Upper lobe of left lung (tissue), 6 donors: ENCODE data around the gene ALG2. TPM values are rescaled to one million over a fixed set of nuclear protein-coding genes. Genes with fewer than 3 reads are reported as not detected.

Experiments used
- ATAC-seq, 2 donors: fragments of 200-7000 bp; cut with Tn5 transposase; one replicate each; pipeline ENCODE4 v1.9.1; 2022; ENCODE audit warnings: mild to moderate bottlenecking in 2 of 2, moderate library complexity in 2 of 2; ENCODE audit not compliant: low FRiP score in 2 of 2
- DNase-seq, 2 donors: peaks; one replicate each; pipeline ENCODE4 v3.0.0-alpha.2; 2019 to 2020
- H3K27ac ChIP-seq, 4 donors: fragments of 200-600 bp; sonication (generic); one replicate each; pipeline ENCODE4 v1.5.1; 2016 to 2019
- H3K27me3 ChIP-seq, 4 donors: fragments of 200-600 bp; sonication (generic); one replicate each; pipeline ENCODE4 v1.5.1; 2017 to 2019
- H3K36me3 ChIP-seq, 4 donors: fragments of 200-600 bp; sonication (generic); one replicate each; pipeline ENCODE4 v1.5.1; 2016 to 2019
- H3K4me1 ChIP-seq, 4 donors: fragments of 200-600 bp; sonication (generic); one replicate each; pipeline ENCODE4 v1.5.1; 2018 to 2019
- H3K4me3 ChIP-seq, 4 donors: fragments of 200-600 bp; sonication (generic); one replicate each; pipeline ENCODE4 v1.5.1; 2017 to 2019; ENCODE audit warnings: mild to moderate bottlenecking in 2 of 4, moderate library complexity in 1 of 4
- H3K9me3 ChIP-seq, 4 donors: fragments of 200-600 bp; sonication (generic); one replicate each; pipeline ENCODE4 v1.5.1; 2018 to 2019
- EP300 ChIP-seq, 4 donors: sonication (generic); formaldehyde crosslinking; IDR thresholded peaks; one replicate each; pipeline ENCODE4 v1.5.1; 2017; ENCODE audit warnings: antibody characterized with exemption in 4 of 4, control low read depth in 2 of 4
- POLR2A ChIP-seq, 4 donors: fragments of 450-650 bp; IDR thresholded peaks; one replicate each; pipeline ENCODE4 v1.5.1; 2016 to 2017; ENCODE audit warnings: antibody characterized with exemption in 4 of 4, mild to moderate bottlenecking in 2 of 4
- POLR2AphosphoS5 ChIP-seq, 2 donors: sonication (generic); formaldehyde crosslinking; IDR thresholded peaks; one replicate each; pipeline ENCODE4 v1.5.1; 2017; ENCODE audit warnings: antibody characterized with exemption in 2 of 2
- WGBS, 2 donors: methylation state at CpG; one replicate each; pipeline ENCODE4 v1.1.5; 2017 to 2018; 5-methylcytosine and 5-hydroxymethylcytosine counted together
- total RNA-seq, 6 donors: library from RNA; depleted of rRNA in 4 of 6; stranded (reverse); fragments of >200 nt in 4 of 6; gene quantifications; one replicate each; pipeline versions ENCODE4 v1.1.0 to v1.2.1, GENCODE V29; 2016 to 2021
- TF ChIP-seq, protein P1 (sequence below), 6 experiments: fragments of 450-650 bp in 4 of 6; fragments of 200-600 bp in 2 of 6; sonication (generic) in 2 of 6; IDR thresholded peaks; one replicate each; pipeline ENCODE4 v1.5.1; 2016 to 2019; ENCODE audit warnings: antibody characterized with exemption in 6 of 6
- donor health status: DM: no; HTN: no; CAD: no; lungs with moderate emphysema.
- donor health status: DM: no; HTN: yes; CAD: no; lungs with severe emphysema.

The ALG2 gene
- total RNA-seq, 6 donors from 2014 or later = 22.2 to 61.4 (median 41.2) TPM

DNA sequence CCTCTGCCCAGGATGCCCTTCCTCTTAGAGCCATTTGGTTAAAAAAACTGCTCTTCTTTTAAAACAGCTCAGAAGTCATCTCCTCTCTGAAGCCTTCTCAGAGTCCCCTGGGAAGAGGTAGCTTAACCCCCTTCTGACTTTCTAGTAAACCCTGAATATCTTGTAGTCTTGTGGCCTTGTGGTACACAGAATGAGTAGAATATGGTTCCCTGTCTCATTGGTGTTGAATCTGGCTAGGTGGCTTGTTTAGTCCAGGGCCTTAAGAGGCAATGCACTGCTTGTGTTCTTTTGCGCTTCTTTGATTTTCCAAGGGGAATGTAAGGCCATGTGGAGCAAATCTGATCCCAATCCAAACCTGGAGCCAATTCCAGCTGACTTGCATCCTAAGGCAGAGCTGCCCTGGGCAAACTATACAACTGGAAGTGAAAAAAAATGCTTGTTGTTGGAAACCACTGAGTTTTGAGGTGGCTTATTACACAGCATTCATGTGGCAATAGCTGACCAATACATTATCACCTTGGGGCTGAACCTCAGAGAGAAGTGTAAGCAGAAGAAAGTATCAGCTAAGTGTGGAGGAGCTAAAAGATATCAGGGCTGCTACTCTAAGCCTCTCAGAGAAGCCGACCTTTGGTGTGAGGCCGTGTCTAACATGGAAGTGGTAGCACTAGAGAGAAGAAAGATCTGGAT lies 31.0 kb downstream of the ALG2 start:
- H3K27ac ChIP-seq = no peak overlapping the region
- H3K9me3 ChIP-seq = no peaks in the 10 kb centered on the region
- no peak overlapping the region for H3K4me3 ChIP-seq
- WGBS, 2 donors = 97 to 100% methylated on average over 3 of the region's 3 CpGs
- no peak for ATAC-seq
- H3K4me1 ChIP-seq = no peaks in the 10 kb centered on the region
- no peaks in the 10 kb centered on the region for H3K36me3 ChIP-seq
- TF ChIP-seq EP300 (IDR thresholded peaks at IDR 0.05) (no peak), POLR2AphosphoS5 (IDR thresholded peaks at IDR 0.05) (no peak), POLR2A (IDR thresholded peaks at IDR 0.05) (no peak)
- TF ChIP-seq, protein P1, sequence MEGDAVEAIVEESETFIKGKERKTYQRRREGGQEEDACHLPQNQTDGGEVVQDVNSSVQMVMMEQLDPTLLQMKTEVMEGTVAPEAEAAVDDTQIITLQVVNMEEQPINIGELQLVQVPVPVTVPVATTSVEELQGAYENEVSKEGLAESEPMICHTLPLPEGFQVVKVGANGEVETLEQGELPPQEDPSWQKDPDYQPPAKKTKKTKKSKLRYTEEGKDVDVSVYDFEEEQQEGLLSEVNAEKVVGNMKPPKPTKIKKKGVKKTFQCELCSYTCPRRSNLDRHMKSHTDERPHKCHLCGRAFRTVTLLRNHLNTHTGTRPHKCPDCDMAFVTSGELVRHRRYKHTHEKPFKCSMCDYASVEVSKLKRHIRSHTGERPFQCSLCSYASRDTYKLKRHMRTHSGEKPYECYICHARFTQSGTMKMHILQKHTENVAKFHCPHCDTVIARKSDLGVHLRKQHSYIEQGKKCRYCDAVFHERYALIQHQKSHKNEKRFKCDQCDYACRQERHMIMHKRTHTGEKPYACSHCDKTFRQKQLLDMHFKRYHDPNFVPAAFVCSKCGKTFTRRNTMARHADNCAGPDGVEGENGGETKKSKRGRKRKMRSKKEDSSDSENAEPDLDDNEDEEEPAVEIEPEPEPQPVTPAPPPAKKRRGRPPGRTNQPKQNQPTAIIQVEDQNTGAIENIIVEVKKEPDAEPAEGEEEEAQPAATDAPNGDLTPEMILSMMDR (IDR thresholded peaks at IDR 0.05) = no peak
- DNase-seq = no peak
- no peaks in the 10 kb centered on the region for H3K27me3 ChIP-seq

DNA sequence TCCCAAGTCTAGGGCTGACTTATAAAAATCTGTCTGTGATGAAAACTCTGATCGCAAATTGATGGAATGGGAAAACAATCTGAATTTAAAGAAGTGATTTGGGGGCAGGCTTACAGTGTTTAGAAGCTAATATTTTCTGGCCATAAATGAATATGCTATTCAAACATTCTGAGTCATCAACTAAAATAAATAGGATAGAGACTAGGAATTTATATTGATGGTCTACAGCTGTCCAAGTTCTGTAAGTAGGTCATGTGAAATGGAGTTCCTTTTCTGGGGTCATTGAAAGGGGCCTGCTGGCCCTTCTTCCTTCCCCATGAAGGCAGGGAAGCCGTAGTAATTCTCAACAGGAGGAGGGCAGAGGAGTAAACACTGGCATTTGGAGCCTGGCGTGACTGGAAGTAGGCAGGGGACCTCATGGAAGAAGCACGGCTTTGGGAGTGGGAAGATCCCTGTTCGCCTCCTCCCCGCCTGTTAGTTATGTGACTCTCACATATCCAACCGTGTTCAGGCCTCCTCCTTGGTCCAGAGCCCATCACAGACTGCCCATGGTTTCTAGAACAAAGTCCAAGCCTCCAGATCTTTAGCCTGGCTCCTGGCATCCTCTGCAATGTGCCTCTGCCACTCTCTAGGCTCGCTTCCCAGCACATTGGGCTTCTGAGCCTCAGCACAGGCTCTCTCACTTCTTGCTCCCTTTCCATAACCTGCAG lies 31.7 kb downstream of the ALG2 start:
- ATAC-seq (no peak), DNase-seq (no peak)
- no peak overlapping the region for H3K4me3 ChIP-seq
- H3K27ac ChIP-seq = no peak overlapping the region
- no peaks in the 10 kb centered on the region for H3K27me3 ChIP-seq
- H3K4me1 ChIP-seq = peaks cover 1 to 2% (median 1%) of the 10 kb centered on the region in 4 donors
- TF ChIP-seq POLR2AphosphoS5 (IDR thresholded peaks at IDR 0.05) (no peak), EP300 (IDR thresholded peaks at IDR 0.05) (no peak), POLR2A (IDR thresholded peaks at IDR 0.05) (no peak)
- TF ChIP-seq, protein P1 (IDR thresholded peaks at IDR 0.05) = no peak
- H3K36me3 ChIP-seq = no peaks in the 10 kb centered on the region
- WGBS, 2 donors = 71 to 81% methylated on average over 8 of the region's 8 CpGs
- H3K9me3 ChIP-seq = no peaks in the 10 kb centered on the region

DNA sequence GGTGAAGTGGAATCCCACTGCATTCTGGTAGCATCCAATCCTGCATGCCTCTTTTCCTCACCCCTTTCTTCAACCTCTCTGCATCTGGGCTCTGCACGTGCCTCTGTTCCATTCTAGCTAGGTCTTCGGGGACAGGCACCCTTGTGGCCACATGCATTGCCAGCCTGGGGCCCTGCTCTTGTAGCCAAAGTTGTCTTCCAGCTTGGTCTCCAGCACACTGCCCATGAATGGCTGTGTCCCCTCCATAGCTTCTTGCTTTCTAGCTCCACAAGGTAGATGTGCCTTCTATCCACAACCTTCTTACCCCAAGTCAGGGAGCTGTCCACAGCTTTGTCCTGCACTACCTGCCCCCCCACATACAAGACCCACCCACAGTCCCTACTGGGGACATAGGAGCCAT lies 32.6 kb downstream of the ALG2 start:
- H3K36me3 ChIP-seq = no peaks in the 10 kb centered on the region
- H3K27ac ChIP-seq = no peak overlapping the region
- no peak overlapping the region for H3K4me3 ChIP-seq
- WGBS, 2 donors = 53 to 93% methylated on average over 2 of the region's 2 CpGs
- no peaks in the 10 kb centered on the region for H3K9me3 ChIP-seq
- ATAC-seq (no peak), DNase-seq (no peak)
- TF ChIP-seq, protein P1 (IDR thresholded peaks at IDR 0.05) = no peak
- no peak for TF ChIP-seq POLR2A (IDR thresholded peaks at IDR 0.05)
- TF ChIP-seq EP300 (IDR thresholded peaks at IDR 0.05) = no peak
- no peak for TF ChIP-seq POLR2AphosphoS5 (IDR thresholded peaks at IDR 0.05)
- no peaks in the 10 kb centered on the region for H3K27me3 ChIP-seq
- peaks cover 5 to 10% (median 9%) of the 10 kb centered on the region in 4 donors for H3K4me1 ChIP-seq

GRCh38 chr9:99187311-99187710 lies 34.4 kb downstream of the ALG2 start:
- TF ChIP-seq POLR2A (IDR thresholded peaks at IDR 0.05) = no peak
- TF ChIP-seq, protein P1 (IDR thresholded peaks at IDR 0.05) = no peak
- no peak for TF ChIP-seq POLR2AphosphoS5 (IDR thresholded peaks at IDR 0.05)
- no peak for TF ChIP-seq EP300 (IDR thresholded peaks at IDR 0.05)
- Histone ChIP-seq H3K4me3 (no peak overlapping the region), H3K27me3 (no peaks in the 10 kb centered on the region), H3K9me3 (no peaks in the 10 kb centered on the region), H3K27ac (no peak overlapping the region), H3K4me1 (peaks cover 5 to 14% (median 10%) of the 10 kb centered on the region in 4 donors), H3K36me3 (no peaks in the 10 kb centered on the region)
- ATAC-seq = no peak
- 77 to 84% methylated on average over 4 of the region's 4 CpGs for WGBS, 2 donors
- DNase-seq = no peak
